NT2/D1 (cell line): ENCODE data around the gene DOCK2.

Experiments used
- SUZ12 ChIP-seq: IDR thresholded peaks from 2 replicates; pipeline ENCODE4 v1.6.1; 2011; ENCODE audit not compliant: insufficient read length, insufficient read depth; ENCODE audit errors: extremely low read depth
- YY1 ChIP-seq: IDR thresholded peaks from 2 replicates; pipeline ENCODE4 v1.6.1; 2011; ENCODE audit not compliant: insufficient read length, insufficient read depth
- ZNF274 ChIP-seq: IDR thresholded peaks from 2 replicates; pipeline ENCODE4 v1.6.1; 2011; ENCODE audit warnings: mild to moderate bottlenecking, low read depth, low read length

DNA sequence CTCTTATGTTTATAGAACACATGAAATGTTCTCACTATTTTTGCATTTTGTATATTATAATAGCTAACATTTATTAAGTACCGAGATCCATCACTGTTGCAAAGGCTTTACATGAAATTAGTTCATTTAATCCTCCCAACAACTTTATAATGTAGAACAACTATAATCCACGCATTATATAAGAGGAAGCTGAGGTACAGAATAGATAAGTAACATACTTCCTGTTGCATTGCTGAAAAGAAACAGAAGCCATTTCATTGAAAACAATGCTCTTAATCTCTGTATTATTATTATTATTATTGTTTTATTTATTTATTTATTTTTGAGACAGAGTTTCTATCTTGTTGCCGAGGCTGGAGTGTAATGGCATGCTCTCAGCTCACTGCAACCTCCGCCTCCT is 351.1 kb downstream of the DOCK2 start:
- TF ChIP-seq ZNF274 (no peak), YY1 (no peak), SUZ12 (no peak)
